GM21515 (cell line): ENCODE data around the gene HPSE2.
"Not testable (repeated sequence)": the region's sequence is repeated elsewhere in the genome, so short reads cannot be mapped to it uniquely, and the experiment has no call there.

ENCODE experiments used
- ATAC-seq: cut with Tn5 transposase; IDR thresholded peaks from one replicate; pipeline ENCODE4 v1.9.1; 2021; ENCODE audit not compliant: unreplicated experiment

Gene HPSE2

DNA sequence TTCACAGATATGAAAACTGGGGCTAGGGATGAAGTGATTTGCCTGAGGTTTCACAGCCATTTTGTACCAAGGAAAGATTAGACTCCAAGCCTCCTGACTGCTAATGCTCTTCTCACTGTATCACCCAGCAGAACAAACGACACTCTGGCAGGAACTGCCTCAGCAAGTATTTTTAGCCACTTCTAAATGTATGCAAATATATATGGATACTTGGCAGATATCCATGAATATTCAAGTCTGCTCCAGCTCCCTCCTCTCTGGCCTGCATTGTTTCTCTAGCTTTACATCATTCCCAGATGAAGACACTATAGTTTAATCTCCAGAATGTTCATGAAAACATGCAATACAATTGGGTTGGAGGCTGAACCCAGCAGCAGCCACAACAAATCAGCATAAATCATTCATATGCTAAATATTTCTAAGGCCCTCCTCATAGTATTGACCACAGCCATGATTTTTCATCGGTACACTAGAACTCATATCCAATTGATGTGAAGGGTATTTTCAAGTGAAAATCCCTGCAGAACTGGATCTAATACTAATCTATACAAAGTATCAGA is 65.5 kb downstream of the HPSE2 start:
- ATAC-seq, result no peak

DNA sequence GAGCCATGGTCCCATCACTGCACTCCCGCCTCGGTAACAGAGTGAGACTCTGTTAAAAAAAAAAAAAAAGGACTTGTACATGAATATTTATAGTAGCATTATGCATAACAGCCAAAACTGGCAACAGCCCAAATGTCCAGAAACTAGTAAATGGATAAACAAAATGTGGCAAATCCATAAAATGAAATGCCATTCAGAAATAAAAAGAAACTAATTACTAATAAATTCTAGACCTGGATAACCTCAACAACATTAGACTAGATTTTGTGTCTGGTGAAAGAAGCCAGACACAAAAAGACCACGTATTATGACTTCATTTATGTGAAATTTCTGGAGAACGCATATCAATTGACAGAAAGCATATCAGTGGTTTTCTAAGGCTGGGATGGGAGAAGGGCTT is 74.5 kb downstream of the HPSE2 start:
- no peak for ATAC-seq

DNA sequence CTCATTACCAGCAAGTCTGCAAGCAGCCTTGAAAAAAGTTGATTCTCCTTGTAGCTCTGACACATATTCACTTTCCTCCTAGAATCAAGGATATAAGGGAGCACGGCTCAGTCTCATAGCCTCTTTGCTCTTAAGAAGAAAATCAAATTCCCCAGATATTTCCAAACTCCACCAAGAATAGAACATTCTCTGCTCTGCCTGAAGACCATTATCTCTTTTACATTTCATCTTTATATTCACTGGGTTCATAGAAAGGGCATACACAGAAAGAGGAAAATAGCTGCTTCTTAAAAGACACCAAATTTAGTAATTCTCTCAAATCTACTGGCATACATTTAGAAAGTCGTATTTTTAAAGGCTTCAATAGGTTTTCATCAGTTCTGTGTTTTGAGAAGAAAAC is 92.0 kb downstream of the HPSE2 start:
- ATAC-seq, result no peak

DNA sequence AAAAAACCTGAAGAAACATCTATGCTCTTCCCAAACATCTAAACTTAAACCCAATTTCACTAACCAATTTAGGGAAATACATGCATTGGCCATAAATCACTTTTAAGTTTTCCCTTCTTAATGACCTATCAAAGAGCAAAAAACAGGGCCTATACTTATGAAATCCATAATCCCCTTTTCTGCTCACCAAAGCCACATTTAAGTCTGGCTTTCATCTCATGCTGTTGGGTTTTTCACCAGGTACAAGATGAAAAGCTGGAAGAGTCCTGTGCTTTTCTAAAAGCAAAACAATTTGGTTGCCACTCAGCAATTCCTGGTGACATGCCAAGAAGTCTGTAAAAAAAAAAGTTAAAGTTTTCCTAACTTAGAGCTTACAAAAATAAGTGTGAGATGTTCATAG is 92.6 kb downstream of the HPSE2 start:
- no peak for ATAC-seq

DNA sequence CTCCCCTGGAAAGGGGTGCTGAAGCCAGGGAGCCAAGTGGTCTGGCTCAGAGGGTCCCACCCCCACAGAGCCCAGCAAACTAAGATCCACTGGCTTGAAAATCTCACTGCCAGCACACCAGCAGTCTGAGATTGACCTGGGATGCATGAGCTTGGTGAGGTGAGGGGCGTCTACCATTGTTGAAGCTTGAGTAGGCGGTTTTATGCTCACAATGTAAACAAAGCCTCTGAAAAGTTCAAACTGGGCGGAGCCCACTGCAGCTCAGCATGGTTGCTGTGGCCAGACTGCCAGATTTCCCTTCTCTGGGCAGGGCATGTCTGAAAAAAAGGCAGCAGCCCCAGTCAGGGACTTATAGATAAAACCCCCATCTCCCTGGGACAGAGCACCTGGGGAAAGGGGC is 102.8 kb downstream of the HPSE2 start:
- not testable (repeated sequence) for ATAC-seq

DNA sequence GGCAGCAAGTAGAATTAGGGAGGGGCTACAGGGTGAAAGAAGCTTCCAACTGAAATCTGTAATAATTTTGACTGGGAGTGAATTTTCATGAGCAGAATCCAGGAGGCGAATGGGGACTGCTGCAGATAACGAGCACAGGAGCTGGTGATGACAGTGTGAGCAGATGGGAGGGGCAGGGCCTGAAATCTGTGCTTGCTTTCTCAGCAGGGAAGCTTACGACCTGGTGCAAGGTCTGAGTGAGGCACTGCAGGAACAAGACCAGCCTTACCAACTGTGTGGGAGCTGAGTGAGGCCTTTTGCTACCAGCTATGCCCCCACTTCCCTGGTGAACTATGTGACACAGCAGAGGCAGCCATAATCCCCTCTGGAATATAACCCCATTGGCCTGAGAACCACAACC is 109.8 kb downstream of the HPSE2 start:
- no peak for ATAC-seq

DNA sequence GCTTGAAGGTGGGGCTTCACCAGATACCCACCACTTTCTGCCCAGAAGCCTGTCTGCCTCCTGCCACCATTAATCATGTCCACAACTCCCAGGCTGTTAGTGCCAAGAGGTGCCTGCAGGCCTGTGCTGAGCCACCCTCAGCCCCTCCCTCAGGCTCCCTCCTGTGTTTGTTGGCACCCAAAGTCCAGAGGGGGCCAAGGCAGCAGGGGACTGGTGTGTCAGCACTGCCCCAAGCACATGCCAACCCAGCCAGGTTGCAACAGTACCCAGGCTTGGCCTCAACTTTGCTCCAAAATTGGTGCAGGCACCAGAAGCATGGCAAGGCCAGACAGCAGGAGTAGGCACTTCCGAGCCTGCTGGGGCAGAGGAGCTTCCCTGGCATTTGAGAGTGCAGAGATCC is 111.3 kb downstream of the HPSE2 start:
- no peak for ATAC-seq

DNA sequence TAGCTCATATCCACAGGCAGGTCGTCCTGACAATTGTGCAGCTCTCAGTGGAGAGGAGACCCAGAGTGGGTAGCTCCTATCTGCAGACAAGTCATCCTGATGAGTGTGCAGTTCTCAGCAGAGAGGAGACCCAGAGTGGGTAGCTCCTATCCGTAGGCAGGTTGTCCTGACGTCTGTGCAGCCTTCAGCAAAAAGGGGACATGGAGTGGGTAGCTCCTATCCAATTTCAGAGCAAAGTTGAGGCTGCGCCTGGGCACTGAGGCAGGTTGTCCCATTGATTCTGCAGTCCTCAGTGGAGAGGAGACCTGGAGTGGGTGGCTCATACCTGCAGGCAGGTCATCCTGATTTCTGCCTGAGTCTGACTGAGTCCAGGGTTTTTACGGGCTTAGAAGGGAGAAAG is 111.8 kb downstream of the HPSE2 start:
- ATAC-seq, result no peak

DNA sequence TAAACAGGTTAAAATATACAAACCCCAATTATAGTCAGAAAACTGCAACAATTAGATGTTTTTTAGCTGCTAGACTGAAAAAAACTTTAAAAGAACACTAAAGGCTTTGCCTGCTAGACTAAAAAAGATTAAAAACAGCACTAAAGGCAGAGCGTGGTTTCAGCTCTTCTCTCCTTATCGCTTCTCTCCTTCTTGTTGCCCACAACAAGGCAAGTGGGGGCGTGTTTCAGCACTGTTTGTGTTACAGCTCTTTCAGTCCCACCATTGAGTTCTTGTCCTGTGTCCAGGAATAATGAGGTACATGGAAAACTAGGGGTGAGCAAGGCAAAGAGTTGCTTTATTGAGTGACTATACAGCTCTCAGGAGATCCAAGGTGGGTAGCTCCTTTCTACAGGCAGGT is 112.3 kb downstream of the HPSE2 start:
- no peak for ATAC-seq

DNA sequence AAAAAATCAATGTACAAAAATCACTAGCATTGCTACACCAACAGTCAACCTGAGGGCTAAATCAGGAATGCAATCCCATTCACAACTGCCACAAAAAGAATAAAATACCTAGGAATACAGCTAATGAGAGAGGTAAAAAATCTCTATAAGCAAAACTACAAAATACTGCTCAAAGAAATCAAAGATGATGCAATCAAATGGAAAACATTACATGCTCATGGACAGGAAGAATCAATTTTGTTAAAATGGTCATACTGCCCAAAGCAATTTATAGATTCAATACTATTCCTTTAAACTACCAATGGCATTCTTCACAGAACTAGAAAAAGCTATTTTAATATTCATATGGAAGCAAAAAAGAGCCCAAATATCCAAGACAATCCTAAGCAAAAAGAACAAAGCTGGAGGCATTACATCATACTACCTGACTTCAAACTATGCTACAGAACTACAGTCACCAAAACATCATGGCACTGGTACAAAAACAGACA is 116.3 kb downstream of the HPSE2 start:
- no peak for ATAC-seq

DNA sequence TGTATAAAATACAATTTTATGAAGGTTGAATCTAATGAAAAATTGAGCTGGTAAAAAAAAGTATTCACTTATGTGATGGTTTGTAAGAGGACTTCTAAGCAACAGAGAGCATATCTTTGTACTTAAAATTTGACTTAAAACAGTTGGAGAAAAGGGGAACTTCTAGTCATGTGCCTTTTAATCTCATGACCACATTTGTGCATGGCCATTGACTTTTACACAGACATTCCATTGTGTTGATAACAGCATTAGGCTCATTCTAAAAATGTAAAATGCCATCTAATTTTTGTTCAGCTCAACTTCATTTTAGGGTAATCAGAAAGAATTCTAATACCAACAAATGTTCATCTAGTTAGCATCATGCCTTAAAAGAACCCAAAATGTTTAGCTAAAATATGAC is 119.9 kb downstream of the HPSE2 start:
- no peak for ATAC-seq

DNA sequence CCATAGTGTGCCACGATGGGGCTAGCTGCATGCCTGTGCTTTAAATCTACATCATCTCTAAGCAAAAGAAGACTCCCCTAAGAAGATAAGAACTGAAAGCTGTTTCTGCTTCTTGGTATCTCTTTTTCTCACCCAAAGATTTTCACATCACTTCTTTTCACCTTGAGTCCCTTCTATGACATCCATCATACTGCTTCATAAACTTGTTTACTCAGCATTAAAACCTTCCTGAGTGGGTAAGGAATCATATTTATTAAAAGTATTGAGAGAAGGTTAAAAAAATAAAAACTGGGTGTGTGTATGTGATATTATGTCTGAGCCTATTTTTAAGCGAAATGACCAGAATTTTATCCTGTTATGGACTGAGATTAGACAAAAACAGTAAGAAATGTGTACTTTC is 150.3 kb downstream of the HPSE2 start:
- no peak for ATAC-seq

DNA sequence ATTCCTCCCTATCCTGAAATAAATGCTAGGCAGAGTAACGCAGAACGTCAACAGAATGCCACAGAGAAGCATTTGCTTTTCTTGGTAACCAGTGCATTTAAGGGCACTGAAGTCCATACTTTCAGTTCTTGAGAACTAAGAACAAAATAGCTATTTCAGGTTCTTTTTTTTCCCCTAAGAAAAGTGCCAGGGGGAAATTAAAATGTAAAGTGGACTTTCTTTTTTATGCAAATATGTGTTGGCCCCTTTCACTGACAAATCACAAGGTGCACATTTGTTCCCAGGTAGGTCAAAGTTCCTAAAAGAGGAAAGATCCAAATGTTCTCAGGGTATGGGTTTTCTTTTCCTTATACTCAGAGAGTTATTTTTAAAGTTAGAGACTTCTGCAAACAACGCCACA is 151.5 kb downstream of the HPSE2 start:
- ATAC-seq, result no peak

DNA sequence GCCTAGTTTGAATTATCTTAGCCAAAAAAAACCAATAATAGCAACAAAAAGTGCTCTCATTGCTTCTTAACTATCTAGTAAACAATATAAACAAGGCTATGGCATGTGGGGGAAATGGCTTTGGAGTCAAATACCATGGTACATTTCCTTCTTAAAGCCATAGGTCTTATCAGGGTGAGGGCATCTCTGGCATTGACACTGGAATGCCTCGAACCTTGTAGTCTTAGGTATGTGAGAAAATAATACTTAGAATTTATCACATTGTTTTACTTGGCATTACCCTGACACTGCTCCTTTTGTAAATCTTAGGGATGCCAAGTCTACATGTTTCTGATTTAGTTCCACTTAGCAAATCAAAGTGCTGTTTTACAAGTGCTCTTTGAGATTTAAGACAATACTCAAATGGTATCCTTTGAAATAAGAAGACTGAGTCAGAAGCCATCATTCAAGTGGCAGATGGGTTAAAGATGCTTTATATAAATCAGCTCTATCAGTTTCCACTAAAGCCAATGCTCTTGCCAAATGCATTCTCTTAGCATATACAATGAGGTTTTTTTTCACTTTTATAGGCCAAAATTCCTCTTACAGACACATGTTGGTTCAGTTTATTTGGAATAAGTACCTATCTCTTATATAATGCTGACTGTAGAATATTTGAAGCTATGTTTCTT is 155.2 kb downstream of the HPSE2 start:
- ATAC-seq, result no peak

DNA sequence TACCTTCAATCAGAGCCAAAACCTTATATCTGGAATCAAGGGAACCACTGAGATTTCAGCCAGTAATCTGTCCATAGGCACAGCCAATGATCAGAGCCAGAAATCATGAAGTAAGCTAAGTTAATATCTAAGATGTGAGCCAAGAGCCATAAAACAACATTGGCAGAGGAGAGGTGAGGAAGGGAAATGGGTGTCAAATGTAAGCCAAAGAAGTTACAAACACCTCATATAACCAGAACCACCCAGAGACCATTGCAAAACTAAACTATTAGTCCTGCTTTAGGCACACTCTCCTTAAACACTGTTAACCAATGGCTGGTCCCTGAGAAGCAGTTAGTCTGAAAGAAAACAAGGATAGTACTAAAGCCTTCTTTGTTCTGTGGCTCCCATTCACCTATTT is 173.1 kb downstream of the HPSE2 start:
- no peak for ATAC-seq

DNA sequence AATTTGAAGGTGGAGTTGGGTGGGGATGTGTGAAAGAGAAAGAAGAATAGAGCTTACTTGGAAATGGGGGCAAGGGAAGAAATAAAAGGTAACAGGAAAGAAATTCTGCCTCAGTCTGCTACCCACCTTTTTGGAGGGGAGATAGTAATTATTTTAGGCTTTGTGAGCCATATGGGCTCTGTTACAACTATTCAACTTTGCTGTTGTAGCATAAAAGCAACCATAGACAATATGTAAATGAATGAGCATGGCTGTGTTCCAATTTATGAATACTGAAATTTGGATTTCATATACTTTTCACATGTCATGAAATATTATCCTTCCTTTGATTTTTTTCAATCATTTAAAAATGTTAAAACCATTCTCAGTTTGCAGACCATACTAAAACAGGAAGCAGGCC is 176.9 kb downstream of the HPSE2 start:
- ATAC-seq, result no peak

DNA sequence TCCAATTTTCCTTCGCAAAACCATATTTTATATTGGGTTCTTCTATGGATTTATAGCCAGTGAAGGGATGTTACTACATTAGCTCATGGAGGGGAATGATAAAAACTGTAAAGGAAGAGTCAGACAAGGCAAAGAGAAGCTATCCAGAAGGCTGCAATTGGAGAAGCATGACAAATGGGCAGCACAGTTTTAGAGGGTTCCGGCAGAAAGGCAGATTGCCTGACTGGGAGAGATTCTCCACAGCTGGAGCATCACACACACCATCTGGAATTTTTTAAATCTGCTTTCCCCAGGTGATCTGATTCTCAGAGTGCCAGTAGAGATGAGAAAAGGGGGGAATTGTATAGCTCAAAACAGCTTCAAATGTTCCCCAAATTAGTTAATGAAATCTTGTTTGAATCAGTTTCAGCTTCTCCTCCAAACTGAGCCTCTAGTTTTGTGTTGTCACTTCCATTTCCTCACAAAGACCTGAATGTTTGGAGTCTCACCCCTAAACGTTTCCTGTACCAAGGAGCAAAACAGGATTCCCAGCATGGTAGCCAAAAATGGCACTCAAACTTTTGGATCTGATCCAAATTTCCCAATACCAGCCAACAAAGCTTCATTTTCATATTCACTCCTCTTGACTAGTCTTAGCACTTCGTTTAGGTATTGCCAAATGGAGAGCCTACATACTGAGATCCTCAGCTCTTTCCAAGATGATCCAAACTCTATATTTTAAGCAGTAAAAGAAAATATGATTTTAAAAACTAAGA is 177.5 kb downstream of the HPSE2 start:
- no peak for ATAC-seq

DNA sequence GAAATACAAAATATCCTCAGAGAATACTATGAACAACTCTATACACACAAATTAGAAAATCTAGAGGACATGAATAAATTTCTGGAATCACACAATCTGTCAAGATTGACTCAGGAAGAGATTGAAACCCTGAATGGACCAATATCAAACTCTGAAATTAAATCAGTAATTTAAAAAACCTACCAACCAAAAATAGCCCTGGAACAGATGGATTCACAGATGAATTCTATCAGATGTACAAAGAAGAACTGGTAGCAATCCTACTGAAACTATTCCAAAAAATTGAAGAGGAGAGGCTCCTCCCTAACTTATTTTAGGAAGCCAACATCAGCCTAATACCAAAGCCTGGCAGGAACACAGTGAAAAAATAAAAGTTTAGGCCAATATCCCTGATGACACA is 190.0 kb downstream of the HPSE2 start:
- no peak for ATAC-seq

DNA sequence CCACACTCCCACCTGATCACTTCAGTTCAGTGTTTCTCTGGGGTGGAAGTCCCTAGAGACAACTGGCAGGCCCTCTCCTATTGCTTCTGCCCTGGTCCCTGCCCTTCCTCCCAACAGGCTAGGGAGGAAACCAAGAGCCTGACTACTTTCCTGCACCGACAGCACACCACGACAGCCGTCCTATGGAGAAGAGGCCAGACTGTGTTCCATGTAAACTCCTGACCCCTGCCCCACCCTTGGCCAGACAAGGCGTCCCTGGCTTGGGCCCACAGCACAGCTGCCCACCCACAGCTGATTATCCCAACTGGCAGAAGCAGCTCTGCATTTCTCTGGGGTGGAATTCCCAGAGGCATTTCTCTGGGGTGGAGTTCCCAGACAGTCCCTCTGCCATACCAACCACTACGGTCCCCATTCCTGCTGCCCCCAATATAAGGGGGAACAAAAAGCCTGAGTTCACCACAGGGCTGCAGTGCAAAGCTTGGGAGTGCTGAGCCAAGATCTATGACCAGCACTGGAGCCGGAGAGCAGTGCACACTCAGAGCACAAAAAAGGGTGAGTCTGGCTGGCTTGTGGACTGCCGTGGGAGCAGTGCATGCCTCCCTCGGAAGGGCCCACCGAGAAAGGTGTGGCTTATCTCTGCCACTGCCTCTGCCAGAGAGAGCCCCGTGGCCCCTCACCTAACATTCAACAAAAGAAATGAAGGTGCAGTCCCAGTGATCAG is 193.4 kb downstream of the HPSE2 start:
- ATAC-seq, result no peak

DNA sequence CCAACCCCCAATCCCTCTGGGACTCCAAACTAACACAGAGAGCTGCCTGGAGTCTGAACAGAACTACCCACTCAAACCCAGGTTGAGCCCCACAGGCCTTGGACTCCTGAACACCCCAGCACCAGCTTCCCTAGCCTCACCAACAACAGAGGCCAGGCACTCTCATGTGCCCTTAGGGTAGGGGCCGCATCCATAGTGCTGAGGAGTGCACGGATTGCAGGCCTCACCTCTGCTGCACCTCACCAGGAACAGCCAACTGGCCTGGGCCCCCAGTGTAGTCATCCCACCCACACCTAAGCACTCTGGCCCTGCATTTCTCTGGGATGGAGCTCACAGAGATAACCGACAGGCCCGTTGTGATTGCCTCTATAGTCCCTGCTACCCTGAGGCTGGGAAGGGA is 194.2 kb downstream of the HPSE2 start:
- no peak for ATAC-seq

DNA sequence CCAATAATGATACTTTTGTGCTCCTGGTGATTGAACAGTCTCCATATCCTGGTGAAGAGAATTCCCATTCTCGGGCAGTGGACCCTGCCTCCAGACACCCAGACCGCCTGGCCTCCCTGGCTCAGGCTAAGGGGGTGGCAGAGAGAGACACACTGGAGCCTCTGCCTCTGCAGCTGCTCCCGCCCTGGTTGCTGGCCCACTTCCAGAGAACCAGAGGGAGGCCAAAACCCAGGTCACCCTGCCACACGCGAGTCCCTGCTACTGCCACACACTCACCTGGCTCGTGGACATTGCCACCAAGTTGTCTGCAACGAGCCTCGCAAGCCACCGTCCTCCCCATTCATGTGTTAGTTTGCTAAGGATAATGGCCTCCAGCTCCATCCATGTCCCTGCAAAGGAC is 221.8 kb downstream of the HPSE2 start:
- no peak for ATAC-seq

DNA sequence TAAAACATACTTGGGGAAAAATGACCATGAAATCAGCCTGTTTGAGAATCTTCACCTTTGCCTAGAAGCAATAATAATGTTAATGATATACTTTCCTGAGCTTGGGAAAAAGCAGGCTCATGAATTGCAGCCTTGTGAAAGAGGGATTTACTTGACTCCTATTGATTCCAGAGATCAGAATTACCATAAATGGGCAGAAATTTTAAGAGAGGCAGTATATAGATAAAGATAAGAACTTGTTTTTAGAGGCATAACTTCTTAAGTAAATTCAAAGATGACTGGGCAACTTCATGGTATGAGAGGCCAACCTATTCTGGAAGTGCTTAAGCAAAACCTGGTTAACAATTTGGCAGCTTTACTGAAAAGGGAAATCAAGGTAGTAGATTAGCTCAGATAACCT is 225.4 kb downstream of the HPSE2 start:
- no peak for ATAC-seq
